ENCODE results near the gene MYO3B. TPM values are rescaled to one million over a fixed set of nuclear protein-coding genes. Genes with fewer than 3 reads are reported as not detected.

Gene MYO3B
- polyA plus RNA-seq, 1 donor (not counting 4 experiments of a cell fraction or from before 2014, with no cell fraction given): 4.4 TPM

- Histone ChIP-seq H3K4me1 (ENCODE audit: control insufficient read depth, extremely low read depth, insufficient read depth, low read length) (no peaks in the 10 kb centered on the region), H3K4me2 (ENCODE audit: control insufficient read depth, extremely low read depth, insufficient read depth, low read depth, low read length) (no peak overlapping the region), H3K27ac (ENCODE audit: control insufficient read depth, insufficient read depth, low read length) (no peak overlapping the region), H2AFZ (ENCODE audit: control insufficient read depth, low read length) (no peak overlapping the region), H3K79me2 (ENCODE audit: control insufficient read depth, insufficient read depth, low read length) (no peaks in the 10 kb centered on the region), H3K9me3 (ENCODE audit: control insufficient read depth, low read depth, low read length) (no peaks in the 10 kb centered on the region), H4K20me1 (ENCODE audit: control insufficient read depth, extremely low read depth, insufficient read depth, low read length) (no peaks in the 10 kb centered on the region), H3K27me3 (ENCODE audit: control insufficient read depth, extremely low read depth, insufficient read depth, low read length) (no peaks in the 10 kb centered on the region), H3K9me1 (ENCODE audit: control insufficient read depth, extremely low read depth, insufficient read depth, low read length) (no peaks in the 10 kb centered on the region), H3K36me3 (ENCODE audit: control insufficient read depth in 2 of 2, extremely low read depth in 1 of 2, insufficient read depth in 2 of 2, low read length in 2 of 2) (no peaks in the 10 kb centered on the region), H3K4me3 (ENCODE audit: control insufficient read depth in 2 of 3, extremely low read depth in 1 of 3, insufficient read depth in 2 of 3, low read depth in 1 of 3, low read length in 3 of 3) (no peak overlapping the region), H3K9ac (ENCODE audit: control insufficient read depth, extremely low read depth, insufficient read depth, low read length) (no peak overlapping the region)
- no peak for DNase-seq (ENCODE audit: low read depth, low spot score)
- TF ChIP-seq CTCF (optimal IDR thresholded peaks at IDR 0.05 in 1 of 3, IDR thresholded peaks at IDR 0.05 in 1 of 3, conservative IDR thresholded peaks at IDR 0.05 in 1 of 3; ENCODE audit: extremely low read depth in 1 of 3, insufficient read depth in 2 of 3, low read length in 3 of 3) (no peak), EZH2 (IDR thresholded peaks at IDR 0.05; ENCODE audit: low read length) (no peak)
- no peak for FAIRE-seq
- dilution Hi-C loops (cut with MboI; ENCODE audit: extremely low pct_ligation_motif_present, low sequenced_read_pairs): no loop called here
Observed at GRCh38 chr2:170514140-170514539, 336.2 kb downstream of the MYO3B start.

GRCh38 chr2:170517538-170517937 is 339.6 kb downstream of the MYO3B start:
- DNase-seq (ENCODE audit: low read depth, low spot score): no peak
- Histone ChIP-seq H3K9me1 (ENCODE audit: control insufficient read depth, extremely low read depth, insufficient read depth, low read length) (no peaks in the 10 kb centered on the region), H4K20me1 (ENCODE audit: control insufficient read depth, extremely low read depth, insufficient read depth, low read length) (no peaks in the 10 kb centered on the region), H3K27ac (ENCODE audit: control insufficient read depth, insufficient read depth, low read length) (no peak overlapping the region), H3K79me2 (ENCODE audit: control insufficient read depth, insufficient read depth, low read length) (no peaks in the 10 kb centered on the region), H3K4me1 (ENCODE audit: control insufficient read depth, extremely low read depth, insufficient read depth, low read length) (no peaks in the 10 kb centered on the region), H3K9ac (ENCODE audit: control insufficient read depth, extremely low read depth, insufficient read depth, low read length) (no peak overlapping the region), H3K9me3 (ENCODE audit: control insufficient read depth, low read depth, low read length) (no peaks in the 10 kb centered on the region), H3K4me2 (ENCODE audit: control insufficient read depth, extremely low read depth, insufficient read depth, low read depth, low read length) (no peak overlapping the region), H3K27me3 (ENCODE audit: control insufficient read depth, extremely low read depth, insufficient read depth, low read length) (no peaks in the 10 kb centered on the region), H3K4me3 (ENCODE audit: control insufficient read depth in 2 of 3, extremely low read depth in 1 of 3, insufficient read depth in 2 of 3, low read depth in 1 of 3, low read length in 3 of 3) (no peak overlapping the region), H2AFZ (ENCODE audit: control insufficient read depth, low read length) (no peak overlapping the region), H3K36me3 (ENCODE audit: control insufficient read depth in 2 of 2, extremely low read depth in 1 of 2, insufficient read depth in 2 of 2, low read length in 2 of 2) (no peaks in the 10 kb centered on the region)
- FAIRE-seq: no peak
- TF ChIP-seq EZH2 (IDR thresholded peaks at IDR 0.05; ENCODE audit: low read length) (no peak), CTCF (optimal IDR thresholded peaks at IDR 0.05 in 1 of 3, IDR thresholded peaks at IDR 0.05 in 1 of 3, conservative IDR thresholded peaks at IDR 0.05 in 1 of 3; ENCODE audit: extremely low read depth in 1 of 3, insufficient read depth in 2 of 3, low read length in 3 of 3) (no peak)
- dilution Hi-C loops (cut with MboI; ENCODE audit: extremely low pct_ligation_motif_present, low sequenced_read_pairs): no loop called here
